ENCODE results near the gene SRI. TPM values are rescaled to one million over a fixed set of nuclear protein-coding genes. Genes with fewer than 3 reads are reported as not detected.

Gene SRI
- total and polyA plus RNA-seq, 2 experiments from 2014 or later: 80.3 to 268 TPM

DNA sequence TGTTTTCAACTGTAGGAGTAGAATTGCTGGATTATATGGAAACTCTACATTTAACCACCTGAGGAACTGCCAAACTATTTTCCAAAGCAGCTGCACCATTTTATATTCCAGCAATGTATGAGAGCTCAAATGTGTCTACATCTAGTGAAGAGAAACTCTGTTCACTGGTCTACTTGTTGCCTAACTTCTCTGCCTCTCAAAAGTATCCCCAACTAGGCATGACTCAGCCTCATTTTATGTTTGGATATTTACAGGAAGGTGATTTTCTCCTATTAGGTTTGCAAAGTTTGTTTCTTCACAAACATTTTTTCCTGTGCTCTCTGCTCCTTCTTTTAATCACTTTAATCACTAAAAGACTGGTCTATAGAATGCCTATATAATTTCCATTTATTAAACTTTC, 37.1 kb upstream of the SRI start:
- TF ChIP-seq EZH2 (IDR thresholded peaks at IDR 0.05; ENCODE audit: insufficient read depth, poor library complexity, severe bottlenecking) (no peak), EZH2phosphoT487 (IDR thresholded peaks at IDR 0.05; ENCODE audit: insufficient read depth, low read depth) (no peak)
- Histone ChIP-seq H3K9me2 (ENCODE audit: insufficient read depth) (no peaks in the 10 kb centered on the region), H3K9me3 (ENCODE audit: low read depth) (peaks cover 3% of the 10 kb centered on the region), H3K79me2 (ENCODE audit: insufficient read depth) (no peaks in the 10 kb centered on the region), H3F3A (ENCODE audit: insufficient read depth) (no peaks in the 10 kb centered on the region), H2AFZ (no peak overlapping the region), H4K20me1 (ENCODE audit: insufficient read depth) (no peaks in the 10 kb centered on the region), H3K36me3 (ENCODE audit: low read depth) (no peaks in the 10 kb centered on the region), H3K4me1 (ENCODE audit: insufficient read depth) (no peaks in the 10 kb centered on the region), H3K9ac (no peak overlapping the region), H3K4me3 (no peak overlapping the region), H3K4me2 (ENCODE audit: unreplicated experiment) (no peak overlapping the region), H3K27ac (no peak overlapping the region), H3K27me3 (replicated peaks; ENCODE audit: insufficient read depth) (no peaks in the 10 kb centered on the region)
- in situ Hi-C loops (cut with MboI): no loop called here
- no peak for DNase-seq

DNA sequence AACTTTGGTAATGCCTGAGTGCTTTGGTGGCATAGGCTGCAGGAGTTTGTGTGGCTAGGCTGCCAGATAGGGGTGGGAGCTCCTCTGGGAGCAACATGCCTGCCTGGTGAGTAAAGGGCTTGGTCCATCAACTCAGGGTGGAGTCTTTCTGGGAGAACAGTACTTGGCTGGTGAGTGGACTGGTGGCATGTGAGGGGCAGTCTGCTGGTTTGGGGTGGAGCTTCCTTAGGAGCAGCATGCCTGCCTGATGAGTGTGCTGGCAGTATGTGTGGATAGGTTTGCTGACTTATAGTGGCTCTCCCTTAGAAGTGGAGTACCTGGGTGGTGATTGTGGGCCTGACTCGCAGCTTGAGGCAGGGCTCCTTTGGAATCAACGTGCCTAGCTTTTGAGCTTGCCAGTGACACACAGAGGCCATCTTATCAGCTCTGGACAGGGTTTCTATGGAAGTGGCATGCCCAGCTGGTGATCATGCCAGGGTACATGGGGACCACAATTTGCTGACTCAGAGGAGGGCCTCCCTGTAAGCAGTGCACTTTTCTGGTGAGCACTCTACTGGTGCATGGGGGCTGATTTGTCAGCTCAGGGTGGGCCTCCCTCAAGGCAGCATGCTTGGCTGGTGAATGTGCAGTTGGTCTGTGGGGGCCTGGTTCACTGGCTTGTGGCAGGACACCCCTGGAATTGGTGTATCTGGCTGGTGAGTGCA, 35.0 kb upstream of the SRI start:
- Histone ChIP-seq H3K27me3 (replicated peaks; ENCODE audit: insufficient read depth) (no peaks in the 10 kb centered on the region), H4K20me1 (ENCODE audit: insufficient read depth) (no peaks in the 10 kb centered on the region), H3K9me2 (ENCODE audit: insufficient read depth) (no peaks in the 10 kb centered on the region), H3K9ac (no peak overlapping the region), H3K4me2 (ENCODE audit: unreplicated experiment) (no peak overlapping the region), H3K4me3 (no peak overlapping the region), H3K27ac (no peak overlapping the region), H3K36me3 (ENCODE audit: low read depth) (no peaks in the 10 kb centered on the region), H3K79me2 (ENCODE audit: insufficient read depth) (no peaks in the 10 kb centered on the region), H3K9me3 (ENCODE audit: low read depth) (peaks cover 3% of the 10 kb centered on the region), H2AFZ (no peak overlapping the region), H3K4me1 (ENCODE audit: insufficient read depth) (no peaks in the 10 kb centered on the region), H3F3A (ENCODE audit: insufficient read depth) (no peaks in the 10 kb centered on the region)
- in situ Hi-C loops (cut with MboI): no loop called here
- WGBS, 2 experiments (ENCODE audit: low coverage in 1 of 2, low lambda C conversion rate in 2 of 2, missing lambda C conversion rate in 2 of 2): 35 to 43% methylated on average over 2 of the region's 2 CpGs
- DNase-seq: peak; percentile 7
- TF ChIP-seq EZH2 (IDR thresholded peaks at IDR 0.05; ENCODE audit: insufficient read depth, poor library complexity, severe bottlenecking) (no peak), EZH2phosphoT487 (IDR thresholded peaks at IDR 0.05; ENCODE audit: insufficient read depth, low read depth) (no peak)

GRCh38 chr7:88253640-88254039, 33.8 kb upstream of the SRI start:
- Histone ChIP-seq H3K9ac (no peak overlapping the region), H3K27ac (no peak overlapping the region), H3K27me3 (replicated peaks; ENCODE audit: insufficient read depth) (no peaks in the 10 kb centered on the region), H3F3A (ENCODE audit: insufficient read depth) (no peaks in the 10 kb centered on the region), H3K4me3 (no peak overlapping the region), H3K9me2 (ENCODE audit: insufficient read depth) (no peaks in the 10 kb centered on the region), H4K20me1 (ENCODE audit: insufficient read depth) (no peaks in the 10 kb centered on the region), H3K4me2 (ENCODE audit: unreplicated experiment) (no peak overlapping the region), H2AFZ (no peak overlapping the region), H3K9me3 (ENCODE audit: low read depth) (peaks cover 3% of the 10 kb centered on the region), H3K4me1 (ENCODE audit: insufficient read depth) (no peaks in the 10 kb centered on the region), H3K79me2 (ENCODE audit: insufficient read depth) (no peaks in the 10 kb centered on the region), H3K36me3 (ENCODE audit: low read depth) (no peaks in the 10 kb centered on the region)
- in situ Hi-C loops (cut with MboI): no loop called here
- TF ChIP-seq EZH2phosphoT487 (IDR thresholded peaks at IDR 0.05; ENCODE audit: insufficient read depth, low read depth) (no peak), EZH2 (IDR thresholded peaks at IDR 0.05; ENCODE audit: insufficient read depth, poor library complexity, severe bottlenecking) (no peak)
- no peak for DNase-seq

GRCh38 chr7:88244258-88244657, 24.4 kb upstream of the SRI start:
- no peak overlapping the region for H3K27ac ChIP-seq
- H3K9me3 ChIP-seq (ENCODE audit: low read depth): no peaks in the 10 kb centered on the region
- DNase-seq: no peak
- in situ Hi-C loops (cut with MboI): loop anchor here (25.0 kb wide), 2 partner anchors 1368 to 1868 kb away; no protein-coding TSS in a partner anchor
- H3K36me3 ChIP-seq (ENCODE audit: low read depth): no peaks in the 10 kb centered on the region
- H3K4me1 ChIP-seq (ENCODE audit: insufficient read depth): no peaks in the 10 kb centered on the region
- no peak overlapping the region for H3K4me2 ChIP-seq (ENCODE audit: unreplicated experiment)
- 0 out of 2 replicates have a peak, but pooled peaks cover 8% of the 10 kb centered on the region for H3K27me3 ChIP-seq (replicated peaks; ENCODE audit: insufficient read depth)
- no peak overlapping the region for H3K4me3 ChIP-seq
- no peaks in the 10 kb centered on the region for H3K9me2 ChIP-seq (ENCODE audit: insufficient read depth)
- WGBS, 2 experiments (ENCODE audit: low coverage in 1 of 2, low lambda C conversion rate in 2 of 2, missing lambda C conversion rate in 2 of 2): 82 to 94% methylated on average over 1 of the region's 1 CpG
- no peak for TF ChIP-seq EZH2 (IDR thresholded peaks at IDR 0.05; ENCODE audit: insufficient read depth, poor library complexity, severe bottlenecking)
- no peak for TF ChIP-seq EZH2phosphoT487 (IDR thresholded peaks at IDR 0.05; ENCODE audit: insufficient read depth, low read depth)
- H3K79me2 ChIP-seq (ENCODE audit: insufficient read depth): no peaks in the 10 kb centered on the region
- H4K20me1 ChIP-seq (ENCODE audit: insufficient read depth): no peaks in the 10 kb centered on the region
- no peaks in the 10 kb centered on the region for H3F3A ChIP-seq (ENCODE audit: insufficient read depth)
- H2AFZ ChIP-seq: no peak overlapping the region
- no peak overlapping the region for H3K9ac ChIP-seq
